NB4 (cell line): Measurements from ENCODE around the gene SERINC3.

Source experiments
- MYC ChIP-seq: IDR thresholded peaks from 2 replicates; pipeline ENCODE4 v1.6.1; 2011; ENCODE audit warnings: low read depth, low read length
- POLR2A ChIP-seq: IDR thresholded peaks from 2 replicates; pipeline ENCODE4 v1.6.1; 2011; ENCODE audit warnings: mild to moderate bottlenecking; ENCODE audit not compliant: insufficient read length; ENCODE audit errors: extremely low read depth
- TF ChIP-seq, protein P1 (sequence below): IDR thresholded peaks from one replicate; pipeline ENCODE4 v1.5.1; 2012; ENCODE audit warnings: low read depth, low read length
- TF ChIP-seq, protein P2 (sequence below): IDR thresholded peaks from 2 replicates; pipeline ENCODE4 v1.6.1; 2011; ENCODE audit warnings: low read depth, low read length

DNA sequence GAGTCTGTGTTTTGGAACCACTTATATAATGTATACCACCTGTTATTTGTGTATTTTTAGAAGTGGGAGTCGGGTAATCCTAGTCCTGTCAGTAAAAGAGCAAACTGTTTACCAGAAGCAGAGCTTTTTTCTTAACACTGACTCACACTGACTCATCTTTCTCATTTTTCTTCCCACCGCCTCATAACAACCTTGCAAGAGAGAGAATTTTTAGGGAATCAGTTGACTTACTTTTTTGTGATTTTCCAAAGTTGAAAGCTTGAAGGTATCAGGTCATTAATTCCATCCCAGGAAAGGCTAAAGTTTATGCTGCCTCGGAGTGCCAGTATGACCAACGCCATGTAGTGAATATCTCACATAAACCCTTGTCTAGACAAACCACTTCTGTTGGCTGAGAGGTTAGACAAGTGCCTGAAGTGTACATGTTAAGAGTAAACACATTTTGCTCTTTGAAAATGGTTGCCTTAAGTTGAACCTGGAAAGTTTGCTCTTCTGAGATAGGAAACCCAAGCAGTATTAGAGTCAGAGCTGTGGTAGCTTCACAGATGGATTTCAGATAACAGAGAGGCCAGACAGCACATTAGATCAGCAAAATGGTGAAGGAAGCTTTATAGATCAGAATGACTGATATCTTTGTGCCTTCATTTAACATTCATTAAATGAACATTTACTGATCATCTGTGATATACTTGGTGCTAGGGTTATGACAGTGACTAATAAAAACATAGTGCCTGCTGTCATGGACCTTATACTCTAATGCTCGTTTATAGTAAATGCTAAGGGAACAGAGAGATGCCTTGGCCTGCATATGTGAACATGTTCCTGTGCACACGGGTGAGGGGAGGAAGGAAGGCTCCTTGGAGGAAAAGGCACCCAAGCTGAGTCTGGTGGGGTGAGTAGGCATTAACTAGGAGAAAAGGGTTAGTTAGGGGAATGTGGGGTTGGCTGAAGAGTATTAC lies 31.4 kb upstream of the SERINC3 start:
- TF ChIP-seq, protein P1, sequence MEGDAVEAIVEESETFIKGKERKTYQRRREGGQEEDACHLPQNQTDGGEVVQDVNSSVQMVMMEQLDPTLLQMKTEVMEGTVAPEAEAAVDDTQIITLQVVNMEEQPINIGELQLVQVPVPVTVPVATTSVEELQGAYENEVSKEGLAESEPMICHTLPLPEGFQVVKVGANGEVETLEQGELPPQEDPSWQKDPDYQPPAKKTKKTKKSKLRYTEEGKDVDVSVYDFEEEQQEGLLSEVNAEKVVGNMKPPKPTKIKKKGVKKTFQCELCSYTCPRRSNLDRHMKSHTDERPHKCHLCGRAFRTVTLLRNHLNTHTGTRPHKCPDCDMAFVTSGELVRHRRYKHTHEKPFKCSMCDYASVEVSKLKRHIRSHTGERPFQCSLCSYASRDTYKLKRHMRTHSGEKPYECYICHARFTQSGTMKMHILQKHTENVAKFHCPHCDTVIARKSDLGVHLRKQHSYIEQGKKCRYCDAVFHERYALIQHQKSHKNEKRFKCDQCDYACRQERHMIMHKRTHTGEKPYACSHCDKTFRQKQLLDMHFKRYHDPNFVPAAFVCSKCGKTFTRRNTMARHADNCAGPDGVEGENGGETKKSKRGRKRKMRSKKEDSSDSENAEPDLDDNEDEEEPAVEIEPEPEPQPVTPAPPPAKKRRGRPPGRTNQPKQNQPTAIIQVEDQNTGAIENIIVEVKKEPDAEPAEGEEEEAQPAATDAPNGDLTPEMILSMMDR = no peak
- TF ChIP-seq POLR2A = no peak
- no peak for TF ChIP-seq MYC
- TF ChIP-seq, protein P2, sequence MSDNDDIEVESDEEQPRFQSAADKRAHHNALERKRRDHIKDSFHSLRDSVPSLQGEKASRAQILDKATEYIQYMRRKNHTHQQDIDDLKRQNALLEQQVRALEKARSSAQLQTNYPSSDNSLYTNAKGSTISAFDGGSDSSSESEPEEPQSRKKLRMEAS = no peak
